GM18907 (cell line): ENCODE data around the gene DGCR2.
"Not testable (repeated sequence)": the region's sequence is repeated elsewhere in the genome, so short reads cannot be mapped to it uniquely, and the experiment has no call there.

Experiments
- ATAC-seq: cut with Tn5 transposase; IDR thresholded peaks from one replicate; pipeline ENCODE4 v1.9.1; 2021; ENCODE audit warnings: mild to moderate bottlenecking, moderate library complexity; ENCODE audit not compliant: unreplicated experiment

Gene DGCR2

DNA sequence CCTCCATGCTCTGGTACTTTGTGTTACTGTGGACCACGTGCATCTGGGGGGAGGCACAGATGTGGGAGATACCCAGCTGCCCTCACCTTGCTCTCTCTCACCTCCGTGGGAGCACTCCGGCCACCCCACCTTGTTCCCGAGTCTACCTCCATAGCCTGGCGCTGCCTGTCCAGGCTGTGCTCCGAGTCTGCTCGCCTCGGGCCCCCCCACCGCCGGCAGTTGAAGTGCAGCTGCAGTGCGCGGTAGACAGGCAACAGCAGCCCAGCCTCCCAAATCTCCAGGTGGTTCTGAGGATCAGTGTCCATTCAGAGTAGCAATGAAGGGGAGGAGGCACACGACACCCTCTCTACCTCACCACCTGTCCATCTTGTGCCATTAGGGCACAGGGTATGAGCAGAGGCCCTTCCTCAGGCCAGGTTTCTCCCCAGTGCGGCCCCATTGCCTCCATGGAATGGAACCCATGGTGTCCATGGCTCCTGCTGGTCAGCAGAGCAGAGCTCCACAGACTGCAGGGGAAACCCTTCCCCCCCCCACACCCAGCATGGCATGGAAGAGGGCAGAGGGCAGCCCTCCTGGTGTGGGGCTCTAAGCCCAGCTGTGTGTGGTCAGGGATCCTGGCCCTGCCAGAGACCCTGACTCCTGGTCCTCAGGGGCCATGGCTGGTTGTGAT, 89.2 kb downstream of the DGCR2 start:
- not testable (repeated sequence) for ATAC-seq

- not testable (repeated sequence) for ATAC-seq
These were observed 89.9 kb downstream of the DGCR2 start for GRCh38 chr22:19032156-19032785.

GRCh38 chr22:19030889-19031252, 91.3 kb downstream of the DGCR2 start:
- not testable (repeated sequence) for ATAC-seq

GRCh38 chr22:19030226-19030888, 91.9 kb downstream of the DGCR2 start:
- ATAC-seq = not testable (repeated sequence)

DNA sequence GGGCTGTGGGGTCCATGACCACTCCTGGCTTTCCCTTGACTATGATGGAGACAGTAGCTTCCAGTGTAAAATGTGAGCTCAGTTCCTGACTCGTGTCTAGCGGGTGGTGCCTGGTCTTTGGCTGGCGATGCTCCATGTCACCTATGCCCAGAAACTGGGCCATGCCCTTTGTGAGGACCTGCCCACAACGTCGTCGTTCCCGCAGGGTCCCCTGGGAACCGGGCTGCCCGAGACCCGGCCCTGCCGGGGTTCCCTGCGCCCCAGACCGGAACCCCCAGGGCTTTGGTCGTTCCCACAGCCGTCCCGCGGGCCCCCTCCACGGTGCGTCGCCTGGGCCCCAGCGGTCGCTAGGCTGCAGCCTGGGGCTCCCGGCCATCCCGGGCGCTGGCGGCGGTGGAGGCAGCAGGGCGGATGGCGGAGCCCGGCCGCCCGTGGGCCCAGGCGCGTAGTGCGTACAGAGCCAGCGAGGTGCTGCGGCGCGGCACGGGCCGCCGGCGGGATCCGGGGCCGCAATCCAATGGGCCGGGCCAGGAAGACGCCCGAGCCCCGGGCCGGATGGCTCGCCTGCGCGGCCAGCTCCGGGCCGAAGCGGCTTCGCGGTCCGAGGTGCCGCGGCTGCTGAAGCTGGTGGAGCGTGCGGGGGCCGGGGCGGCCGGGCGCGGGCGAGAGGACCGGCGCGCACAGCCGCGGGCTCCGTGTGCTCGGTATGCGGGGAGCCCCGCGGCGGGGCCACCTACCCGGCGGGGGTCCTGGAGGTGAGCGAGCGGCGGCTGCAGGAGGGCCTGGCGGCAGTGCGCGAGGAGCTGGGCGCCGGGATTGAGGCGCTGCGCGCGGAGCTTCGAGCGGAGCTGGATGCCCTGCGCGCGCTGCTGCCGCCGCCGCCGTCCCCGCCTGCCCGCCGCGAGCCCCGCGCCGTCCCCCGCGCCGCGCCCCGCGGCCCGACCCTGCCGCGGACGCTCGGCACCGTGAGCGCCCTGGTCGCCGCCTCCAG, 92.8 kb downstream of the DGCR2 start:
- not testable (repeated sequence) for ATAC-seq

- ATAC-seq = not testable (repeated sequence)
These were observed 94.2 kb downstream of the DGCR2 start for GRCh38 chr22:19028060-19028455.

DNA sequence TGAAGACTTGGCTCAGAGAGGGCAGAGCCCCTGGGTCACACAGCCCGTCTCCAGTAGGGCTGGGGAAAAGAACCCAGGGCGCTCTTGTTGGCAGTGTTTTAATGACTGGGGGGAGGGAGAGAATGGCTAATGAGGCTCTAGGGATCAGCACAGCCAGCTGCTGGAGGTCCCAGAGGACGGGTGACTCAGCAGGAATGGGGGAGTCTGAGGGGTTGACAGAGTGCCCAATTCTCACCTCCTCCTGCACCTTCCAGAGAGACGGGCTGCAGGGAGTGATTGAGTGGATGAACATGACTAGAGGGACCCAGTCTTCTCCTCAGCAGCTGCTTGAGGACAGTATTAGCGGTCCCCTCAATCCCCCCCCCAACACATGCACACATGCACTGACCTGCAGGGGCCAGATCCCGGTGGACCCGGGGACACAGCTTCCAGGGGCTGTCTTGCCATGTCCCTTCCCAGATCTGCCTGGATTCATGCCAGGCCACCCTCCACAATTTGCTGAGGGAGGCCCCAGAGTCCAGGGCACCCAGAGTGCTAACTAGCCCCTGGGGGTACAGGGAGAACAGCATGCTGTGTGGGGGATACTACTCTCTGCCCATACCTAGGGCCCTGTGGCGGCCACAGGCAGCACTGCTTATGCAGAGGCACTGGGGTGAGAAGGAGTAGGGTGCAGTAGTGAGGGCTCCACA, 94.7 kb downstream of the DGCR2 start:
- ATAC-seq = not testable (repeated sequence)

GRCh38 chr22:19026080-19026479, 96.1 kb downstream of the DGCR2 start:
- not testable (repeated sequence) for ATAC-seq

- not testable (repeated sequence) for ATAC-seq
These were observed 97.2 kb downstream of the DGCR2 start for GRCh38 chr22:19024956-19025489.

DNA sequence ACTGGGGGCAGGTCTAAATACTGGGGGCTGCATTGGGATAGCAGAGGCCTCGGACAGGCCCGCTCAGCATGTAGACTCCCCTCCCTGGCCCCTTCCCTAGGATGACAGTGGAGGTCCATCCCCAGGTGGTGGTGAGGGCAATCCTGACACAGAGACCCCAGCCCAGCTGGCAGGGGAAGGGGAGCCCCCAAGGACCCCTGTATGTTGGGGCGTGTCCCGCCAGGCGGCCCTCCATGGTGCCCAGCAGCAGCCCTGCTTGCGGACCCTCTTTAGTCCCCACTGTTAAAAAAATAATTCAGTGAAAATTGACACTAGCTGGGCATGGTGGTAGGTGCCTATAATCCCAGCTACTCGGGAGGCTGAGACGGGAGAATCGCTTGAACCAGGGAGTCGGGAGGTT, 98.3 kb downstream of the DGCR2 start:
- not testable (repeated sequence) for ATAC-seq

DNA sequence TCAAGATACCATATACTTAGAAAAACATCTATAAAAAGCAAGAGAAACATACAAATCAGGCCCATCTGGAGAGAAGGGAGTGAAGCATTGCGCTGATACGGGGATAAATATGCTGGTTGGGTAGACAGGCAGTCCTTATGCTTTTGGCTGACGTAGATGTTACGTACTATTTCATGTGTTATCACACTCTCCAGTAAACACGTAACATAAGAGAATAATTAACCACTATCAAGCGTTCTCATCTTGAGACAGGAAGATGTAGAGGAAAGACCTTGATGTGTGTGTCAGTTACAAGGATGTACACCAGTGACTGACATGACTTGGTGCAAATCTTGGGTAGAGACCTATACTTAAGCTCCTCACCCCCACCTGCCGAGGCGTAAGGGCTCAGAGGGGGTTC, 99.5 kb downstream of the DGCR2 start:
- ATAC-seq = no peak

DNA sequence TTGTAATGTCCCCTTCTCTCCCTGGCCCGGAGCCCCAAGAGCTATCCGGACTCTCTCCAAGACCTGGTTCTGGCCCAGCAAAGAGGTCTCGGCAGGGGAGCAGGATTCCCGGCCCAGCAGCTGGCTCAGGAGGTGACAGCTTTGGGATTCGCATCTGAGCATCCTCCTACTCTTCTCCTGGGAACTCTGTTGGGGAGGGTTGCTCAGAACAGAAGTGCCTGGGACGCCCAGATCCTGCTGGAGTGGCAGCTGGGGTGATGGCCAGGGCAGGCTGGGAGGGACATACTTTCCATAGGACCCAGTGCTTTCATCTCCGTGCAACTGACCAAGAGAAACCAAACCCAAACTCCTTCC, 102.6 kb downstream of the DGCR2 start:
- ATAC-seq = no peak

DNA sequence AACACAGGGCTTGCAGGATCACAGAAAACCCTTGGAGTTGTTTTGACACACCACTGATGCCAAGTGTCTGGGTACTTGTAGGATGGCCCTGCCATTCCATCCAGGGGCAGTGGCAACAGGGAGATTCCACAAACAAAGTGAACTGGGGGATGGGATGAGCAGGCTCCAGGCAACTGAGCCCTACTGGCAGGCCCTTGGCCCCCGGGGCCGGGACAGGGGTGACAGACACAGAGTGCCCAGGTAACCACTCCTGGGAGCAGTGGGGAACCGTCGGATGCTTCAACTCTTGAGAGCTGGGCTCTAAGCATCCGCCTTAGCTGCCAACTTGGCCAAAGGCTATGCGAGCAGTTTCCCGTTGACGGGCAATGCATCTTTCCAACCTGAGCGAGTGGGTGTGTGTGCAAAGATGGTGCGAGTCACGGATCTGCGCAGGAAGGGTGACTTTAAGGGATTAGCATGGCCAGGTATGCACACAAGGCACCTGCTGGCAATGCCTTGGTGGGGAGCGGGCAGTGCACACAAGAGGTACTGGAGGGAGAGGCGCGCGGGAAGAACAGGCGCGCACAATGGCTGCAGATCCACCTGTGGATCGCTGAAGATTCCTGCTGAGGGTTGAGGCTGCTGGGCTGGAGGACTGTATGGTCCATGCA, 103.1 kb downstream of the DGCR2 start:
- ATAC-seq = no peak

- ATAC-seq = no peak
These were observed 104.0 kb downstream of the DGCR2 start for GRCh38 chr22:19018256-19018655.

GRCh38 chr22:19016081-19016766, 106.0 kb downstream of the DGCR2 start:
- ATAC-seq = no peak

- no peak for ATAC-seq
These were observed 107.3 kb downstream of the DGCR2 start for GRCh38 chr22:19014886-19015285.

DNA sequence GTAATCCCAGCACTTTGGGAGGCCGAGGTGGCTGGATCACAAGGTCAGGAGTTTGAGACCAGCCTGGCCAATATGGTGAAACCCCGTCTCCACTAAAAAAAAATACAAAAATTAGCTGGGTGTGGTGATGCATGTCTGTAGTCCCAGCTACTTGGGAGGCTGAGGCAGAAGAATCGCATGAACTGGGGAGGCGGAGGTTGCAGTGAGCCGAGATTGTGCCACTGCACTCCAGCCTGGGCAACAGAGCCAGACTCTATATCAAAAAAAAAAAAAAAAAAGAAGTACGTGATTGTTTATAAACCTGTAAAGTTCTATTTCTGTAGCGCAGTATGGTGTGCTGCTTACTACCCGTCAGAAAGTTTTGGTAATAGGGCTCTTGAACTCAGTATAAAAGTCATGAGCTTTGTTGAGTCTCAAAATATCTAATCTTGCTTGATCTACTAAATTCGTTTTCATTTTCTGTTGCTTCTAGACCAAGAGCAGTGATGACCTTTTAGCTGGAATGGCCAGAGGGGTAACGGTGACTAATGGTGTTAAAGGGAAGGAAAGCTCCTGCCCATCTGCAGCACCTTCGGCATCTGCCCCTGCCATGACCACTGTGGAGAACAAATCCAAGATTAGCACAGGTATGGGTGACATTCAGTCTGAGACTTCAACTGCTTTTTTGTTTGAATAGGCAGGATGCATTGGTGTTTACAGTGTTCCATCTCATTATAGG, 108.2 kb downstream of the DGCR2 start:
- not testable (repeated sequence) for ATAC-seq

GRCh38 chr22:19013411-19013810, 108.8 kb downstream of the DGCR2 start:
- not testable (repeated sequence) for ATAC-seq
